ENCODE data around the gene TNXB.
"Not testable (repeated sequence)": the region's sequence is repeated elsewhere in the genome, so short reads cannot be mapped to it uniquely, and the experiment has no call there.

Gene TNXB

DNA sequence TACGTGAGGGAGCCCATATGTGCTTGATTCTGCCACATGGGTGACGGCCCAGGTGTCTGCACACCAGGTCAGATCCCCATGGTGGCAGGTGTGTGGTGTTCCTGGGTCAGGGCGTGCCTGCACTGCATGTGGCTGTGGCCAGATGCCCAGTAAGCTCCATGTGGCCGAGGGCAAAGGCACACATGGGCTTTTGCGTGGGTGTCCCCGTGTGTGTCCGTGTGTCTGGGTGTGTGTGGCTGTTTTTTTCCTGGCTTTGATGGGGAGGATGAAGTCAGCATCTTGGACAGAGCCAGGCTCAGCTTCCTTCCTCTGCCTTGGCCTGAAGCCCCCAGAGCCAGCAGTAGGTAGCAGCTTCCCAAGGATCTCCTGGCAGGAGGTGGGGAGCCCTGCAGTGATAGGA lies 1.5 kb upstream of the TNXB start:
- no peak for DNase-seq (ENCODE audit: low spot score)

DNA sequence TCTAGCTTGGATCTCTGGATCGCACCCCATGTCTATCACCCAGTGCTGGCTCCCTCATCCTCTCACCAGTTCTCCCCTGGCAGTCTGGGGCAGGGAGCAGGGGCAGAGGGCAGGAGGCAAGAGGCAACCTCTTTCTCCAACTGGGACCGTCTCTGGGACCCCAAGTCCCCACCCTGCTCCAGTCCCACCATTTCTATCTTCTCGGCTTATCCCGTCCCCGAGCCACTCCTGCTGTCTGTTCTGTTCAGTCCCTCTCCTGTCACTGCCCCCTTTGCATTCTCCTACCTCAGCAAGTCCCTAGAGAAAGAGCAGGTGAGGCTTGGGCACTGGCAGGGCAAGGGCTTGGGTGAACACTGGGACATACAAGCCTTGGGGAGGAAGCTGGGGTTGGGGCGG lies 625 bp upstream of the TNXB start:
- no peak for DNase-seq (ENCODE audit: low spot score)

DNA sequence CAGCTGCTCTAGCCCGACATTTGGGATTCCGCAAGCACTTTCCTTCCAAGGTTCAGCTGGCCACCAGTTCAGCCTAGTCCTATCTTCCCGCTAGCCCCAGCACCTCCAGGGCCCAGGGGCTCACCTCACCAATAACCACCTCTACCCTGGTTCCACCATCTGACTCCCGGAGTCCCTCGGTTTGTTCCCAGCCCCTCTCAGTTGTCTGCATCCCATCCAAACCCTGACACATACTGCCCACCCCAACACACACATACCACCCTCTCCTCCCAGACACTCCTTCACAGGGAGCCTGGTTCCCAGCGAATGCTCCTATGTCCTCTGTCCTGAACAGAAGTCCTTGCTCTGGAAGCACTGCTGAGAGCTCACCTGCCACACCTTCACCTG lies 418 bp downstream of the TNXB start:
- no peak for DNase-seq (ENCODE audit: low spot score)

DNA sequence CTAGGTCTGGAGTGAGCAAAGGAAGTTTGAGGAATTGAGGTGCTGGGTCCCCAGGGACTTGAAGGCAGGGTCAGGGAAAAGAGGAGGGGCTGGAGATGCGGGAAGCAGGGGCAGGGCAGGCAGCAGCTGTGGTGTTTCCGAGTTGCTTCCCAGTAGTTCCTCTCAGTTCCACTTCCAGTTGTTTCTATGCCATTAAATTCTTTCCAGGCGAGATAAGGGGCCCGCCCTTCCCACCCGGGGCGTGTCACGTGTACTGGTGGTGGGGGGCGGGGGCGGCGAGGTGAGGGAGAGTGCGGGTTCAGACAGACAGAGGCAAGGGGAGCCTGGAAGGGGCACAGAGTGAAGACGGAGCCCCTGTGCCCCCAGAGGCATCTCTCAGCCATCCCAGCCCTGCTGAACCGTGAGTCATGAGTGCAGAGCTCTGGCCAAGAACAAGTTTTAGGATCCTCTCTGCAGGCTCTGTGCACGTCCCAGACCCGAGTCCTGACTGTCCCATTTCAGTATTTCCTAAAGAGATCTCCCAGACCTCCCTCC lies 977 bp downstream of the TNXB start:
- peak; percentile 64 for DNase-seq (ENCODE audit: low spot score)

DNA sequence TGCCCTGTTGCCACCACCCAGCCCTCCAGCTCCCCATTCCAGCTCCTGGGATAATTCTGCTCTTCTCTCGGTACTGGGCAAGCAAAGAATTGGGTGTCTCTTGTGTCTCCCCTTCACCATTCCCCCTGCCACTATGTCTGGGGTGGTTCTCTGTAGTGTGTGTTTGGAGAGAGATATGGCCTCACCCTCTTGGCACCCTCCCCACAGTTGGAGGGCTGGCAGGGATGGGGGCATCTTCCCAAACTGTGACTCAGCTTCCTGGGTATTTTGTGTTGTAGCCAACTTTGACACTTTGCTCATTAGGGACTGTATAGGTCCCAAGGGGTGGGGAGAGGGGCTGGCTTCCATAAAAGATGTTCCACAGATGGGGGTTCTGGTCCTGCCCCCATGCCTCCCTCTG lies 1.7 kb downstream of the TNXB start:
- peak; percentile 89 for DNase-seq (ENCODE audit: low spot score)

DNA sequence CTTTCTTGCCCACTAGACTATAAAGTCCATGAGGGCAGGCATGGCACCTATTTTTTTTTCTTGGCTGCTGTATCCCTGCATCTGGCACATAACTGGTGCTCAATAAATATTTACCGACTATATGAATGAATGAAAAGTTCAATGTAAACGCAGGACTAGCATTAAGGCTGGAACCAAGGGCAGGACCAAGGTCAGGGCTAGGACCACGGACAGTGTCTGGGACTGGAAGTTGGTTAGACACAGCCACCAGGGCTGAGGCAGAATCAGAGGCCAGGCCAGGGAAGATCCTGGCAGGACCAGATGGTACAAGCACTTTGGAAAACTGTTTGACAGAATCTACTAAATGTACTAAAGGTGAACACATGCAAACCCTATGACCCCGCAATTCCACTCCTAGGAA lies 3.7 kb downstream of the TNXB start:
- DNase-seq (ENCODE audit: low spot score): no peak

DNA sequence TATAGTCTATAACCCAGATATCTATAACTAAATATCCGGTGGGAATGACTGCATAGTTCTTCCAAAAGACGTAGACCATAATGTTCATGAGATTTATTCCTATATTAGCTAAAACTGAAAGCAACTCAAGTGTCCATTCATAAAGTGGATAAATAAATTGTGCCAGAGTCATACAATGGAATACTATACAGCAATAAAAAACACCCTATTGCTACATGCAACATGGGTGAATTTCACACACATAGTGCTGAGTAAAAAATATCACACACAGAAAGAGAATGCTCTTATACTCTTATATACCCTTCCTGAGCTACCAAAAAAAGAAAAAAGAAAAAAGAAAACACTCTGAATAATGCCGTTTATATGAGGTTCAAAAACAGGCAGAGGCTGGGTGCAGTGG lies 6.9 kb downstream of the TNXB start:
- no peak for DNase-seq (ENCODE audit: low spot score)

DNA sequence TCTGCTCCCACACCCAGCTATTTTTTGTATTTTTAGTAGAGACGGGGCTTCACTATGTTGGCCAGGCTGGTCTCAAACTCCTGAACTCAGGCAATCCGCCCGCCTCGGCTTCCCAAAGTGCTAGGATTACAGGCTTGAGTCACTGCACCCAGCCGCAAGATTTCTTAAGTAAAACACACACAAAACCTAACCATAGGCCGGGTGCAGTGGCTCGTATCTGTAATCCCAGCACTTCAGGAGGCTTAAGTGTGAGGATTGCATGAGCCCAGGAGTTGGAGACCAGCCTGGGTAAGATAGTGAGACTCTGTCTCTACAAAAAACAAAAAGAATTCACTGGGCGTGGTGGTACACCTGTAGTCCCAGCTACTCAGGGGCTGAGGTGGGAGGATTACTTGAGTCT lies 8.9 kb downstream of the TNXB start:
- not testable (repeated sequence) for DNase-seq (ENCODE audit: low spot score)

DNA sequence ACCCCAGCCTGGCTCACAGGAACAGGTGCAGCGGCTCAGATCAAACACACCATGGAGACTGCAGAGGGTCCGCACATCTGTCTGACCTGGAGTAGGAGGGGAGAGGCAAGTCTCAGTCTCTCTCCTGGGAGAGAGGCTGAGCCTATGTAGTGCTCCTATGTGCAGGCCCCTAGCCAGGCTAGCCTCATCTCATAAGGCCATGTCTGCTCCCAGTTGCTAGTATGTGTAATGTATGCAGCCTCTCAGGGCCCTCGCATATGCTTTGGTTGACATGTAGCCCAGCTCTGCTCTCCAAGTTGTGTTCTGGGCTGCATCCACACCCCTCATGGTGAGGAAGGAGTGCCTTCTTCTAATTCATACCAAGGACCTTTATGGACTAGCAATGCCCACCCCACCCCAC lies 11.8 kb downstream of the TNXB start:
- no peak for DNase-seq (ENCODE audit: low spot score)

DNA sequence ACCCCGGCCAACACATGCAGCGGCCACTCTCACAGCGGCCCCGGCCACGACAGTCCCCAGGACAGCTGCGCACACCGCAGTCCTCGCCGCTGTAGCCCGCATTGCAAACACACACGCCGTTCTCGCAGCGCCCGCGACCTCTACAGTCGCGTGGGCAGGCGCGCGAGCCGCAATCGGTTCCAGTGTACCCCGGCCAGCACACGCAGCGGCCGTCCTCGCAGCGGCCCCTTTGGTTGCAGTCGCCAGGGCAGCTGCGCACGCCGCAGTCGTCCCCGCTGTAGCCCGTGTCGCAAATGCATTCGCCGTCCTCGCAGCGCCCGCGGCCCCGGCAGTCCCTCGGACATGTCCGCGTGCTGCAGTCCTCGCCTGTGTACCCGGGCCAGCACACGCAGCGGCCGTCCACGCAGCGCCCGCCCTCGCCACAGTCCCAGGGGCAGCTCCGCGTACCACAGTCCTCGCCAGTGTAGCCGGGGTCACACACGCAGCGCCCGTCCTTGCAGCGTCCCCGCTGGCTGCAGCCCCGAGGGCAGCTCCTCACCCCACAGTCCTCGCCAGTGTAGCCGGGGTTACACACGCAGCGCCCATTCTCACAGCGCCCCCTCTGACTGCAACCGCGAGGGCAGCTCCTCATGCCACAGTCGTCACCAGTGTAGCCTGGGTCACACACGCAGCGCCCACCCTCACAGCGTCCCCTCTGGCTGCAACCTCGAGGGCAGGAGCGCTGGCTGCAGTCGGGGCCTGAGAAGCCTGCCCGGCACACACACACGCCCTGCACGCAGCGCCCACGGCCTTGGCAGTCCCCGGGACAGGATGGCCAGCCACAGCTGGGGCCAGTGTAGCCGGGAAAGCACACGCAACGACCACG lies 12.5 kb downstream of the TNXB start:
- DNase-seq (ENCODE audit: low spot score): no peak

DNA sequence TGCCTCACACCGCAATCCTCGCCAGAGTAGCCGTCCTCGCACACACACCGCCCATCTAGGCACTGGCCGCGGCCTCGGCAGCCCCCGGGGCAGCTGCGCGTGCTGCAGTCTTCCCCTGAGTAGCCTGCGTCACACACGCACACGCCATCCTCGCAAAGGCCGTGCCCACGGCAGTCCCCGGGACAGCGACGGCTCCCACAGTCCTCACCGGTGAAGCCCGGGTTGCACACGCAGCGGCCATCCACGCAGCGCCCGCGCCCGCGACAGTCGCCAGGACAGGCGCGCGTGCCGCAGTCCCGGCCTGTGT lies 13.1 kb downstream of the TNXB start:
- no peak for DNase-seq (ENCODE audit: low spot score)

DNA sequence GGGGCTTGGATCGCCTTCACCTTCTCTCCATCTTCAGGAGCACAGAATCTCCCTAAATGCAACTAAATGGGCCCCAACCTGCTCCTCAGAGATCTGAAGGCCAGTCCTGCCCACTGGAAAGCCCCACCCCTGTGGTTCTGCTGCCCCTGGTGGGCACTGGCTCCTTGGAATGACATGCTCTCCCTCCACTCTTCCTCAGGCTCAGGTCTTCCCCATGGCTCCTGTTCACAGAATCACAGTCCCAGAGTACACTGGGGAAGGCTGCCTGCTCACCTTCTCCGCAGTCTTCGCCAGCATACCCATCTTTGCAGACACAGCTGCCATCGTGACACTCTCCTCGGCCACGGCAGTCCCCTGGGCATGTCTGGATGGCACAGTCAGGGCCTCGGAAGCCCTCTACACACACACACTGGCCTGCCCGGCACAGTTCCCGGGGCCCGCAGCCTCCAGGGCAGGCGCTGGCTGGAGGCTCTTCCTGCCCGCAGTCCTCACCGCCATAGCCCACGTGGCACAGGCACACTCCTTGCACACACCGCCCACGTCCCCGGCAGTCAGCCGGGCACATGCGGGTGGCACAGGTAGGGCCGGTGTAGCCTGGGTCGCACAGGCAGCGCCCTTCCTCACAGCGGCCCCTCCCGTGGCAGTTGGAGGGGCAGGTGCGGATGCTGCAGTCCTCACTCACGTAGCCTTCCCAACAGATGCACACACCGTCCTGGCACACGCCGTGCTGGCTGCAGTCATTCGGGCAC lies 13.6 kb downstream of the TNXB start:
- no peak for DNase-seq (ENCODE audit: low spot score)

DNA sequence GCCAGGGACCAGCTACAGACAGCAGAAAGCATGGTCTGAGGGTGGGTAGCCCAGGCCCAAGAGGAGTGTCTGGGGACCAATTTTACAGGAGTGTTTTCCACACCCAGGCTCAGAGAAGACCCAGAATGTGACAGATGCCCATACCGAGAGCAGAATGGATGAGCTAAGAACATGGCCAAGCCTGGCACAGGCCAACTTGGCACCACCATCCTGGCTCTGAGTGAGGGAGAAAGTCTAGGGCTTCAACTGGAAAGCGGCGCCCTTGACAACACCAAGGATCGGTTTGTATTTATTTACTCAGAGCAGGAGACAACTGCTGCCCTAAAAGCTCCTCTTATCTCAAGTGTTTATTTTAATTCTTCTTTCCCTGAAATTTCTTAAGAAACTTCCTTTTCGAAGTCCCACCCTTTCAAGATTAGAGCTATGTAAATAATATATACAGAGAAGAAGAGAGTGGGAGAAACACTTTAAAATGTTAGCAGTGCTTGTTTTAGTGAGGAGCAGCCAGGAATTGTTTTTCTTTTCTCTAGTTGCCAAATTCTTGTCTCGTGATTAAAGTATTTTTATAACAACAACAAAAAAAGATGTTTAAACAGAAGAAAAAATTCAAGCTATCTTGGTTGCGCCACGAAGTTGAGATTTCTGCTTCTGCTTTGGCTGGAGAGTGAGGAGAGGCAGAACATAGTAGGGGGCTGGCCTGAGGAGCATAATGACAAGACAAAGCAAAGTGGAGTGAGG lies 16.2 kb downstream of the TNXB start:
- no peak for DNase-seq (ENCODE audit: low spot score)

DNA sequence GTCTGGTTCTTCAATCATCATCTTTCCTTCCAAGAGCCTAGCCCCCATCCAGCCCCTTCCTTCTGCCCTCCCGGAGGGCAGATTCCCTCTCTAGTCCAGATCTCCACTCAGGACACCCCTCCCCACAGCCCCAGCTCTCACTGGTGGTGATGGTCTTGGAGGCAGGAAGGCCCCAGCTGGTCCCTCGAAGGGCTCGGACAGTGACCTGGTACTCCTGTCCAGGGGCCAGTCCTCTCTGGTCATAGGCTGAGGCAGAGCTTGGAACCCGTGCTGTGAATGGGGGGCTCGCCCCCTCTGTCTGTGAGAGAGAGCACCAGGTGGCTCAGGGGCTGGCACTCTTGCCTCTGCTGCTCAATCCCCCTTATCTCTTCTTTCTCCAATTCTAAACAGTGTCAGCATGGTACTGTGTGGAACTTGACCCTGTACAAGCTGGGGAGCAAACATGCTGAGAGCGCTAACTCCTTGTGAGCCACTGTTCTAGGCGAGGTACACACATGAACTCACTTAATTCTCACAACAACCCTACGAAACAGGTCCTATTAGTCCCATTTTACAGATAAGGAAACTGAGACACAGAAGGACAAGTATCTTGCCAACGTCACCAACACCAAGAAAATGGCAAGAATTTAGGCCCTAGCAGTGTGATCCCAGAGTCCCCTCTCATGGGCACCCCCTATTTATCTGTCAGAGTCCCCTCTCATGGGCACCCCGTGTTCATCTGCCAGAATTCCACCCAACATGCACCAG lies 19.9 kb downstream of the TNXB start:
- DNase-seq (ENCODE audit: low spot score): no peak

DNA sequence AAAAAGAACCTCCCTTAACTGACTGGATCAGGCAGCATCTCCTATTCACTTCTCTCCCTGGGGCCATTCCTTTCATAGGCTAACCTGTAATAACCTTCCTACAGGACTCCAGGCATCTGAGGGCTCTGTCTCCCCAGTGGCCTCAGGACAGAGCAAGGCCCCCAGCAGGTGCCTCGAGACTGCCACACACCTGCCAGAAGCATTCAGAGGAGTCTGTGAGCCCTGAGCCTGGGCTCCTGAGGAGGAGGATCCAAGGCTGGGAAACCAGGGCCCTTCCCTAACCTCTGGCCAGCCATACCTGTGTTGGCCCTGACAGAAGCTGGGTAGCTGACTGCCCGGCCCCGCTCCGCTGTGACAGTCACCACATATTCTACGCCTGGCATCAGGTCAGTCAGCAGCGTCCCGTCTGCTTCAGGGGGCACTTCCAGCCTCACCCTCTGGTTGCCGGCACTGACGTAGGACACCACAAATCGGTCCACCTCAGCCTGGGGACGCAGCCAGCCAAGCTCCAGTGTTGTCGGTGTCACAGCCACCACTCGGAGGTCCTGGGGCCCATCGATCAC lies 20.6 kb downstream of the TNXB start:
- no peak for DNase-seq (ENCODE audit: low spot score)

DNA sequence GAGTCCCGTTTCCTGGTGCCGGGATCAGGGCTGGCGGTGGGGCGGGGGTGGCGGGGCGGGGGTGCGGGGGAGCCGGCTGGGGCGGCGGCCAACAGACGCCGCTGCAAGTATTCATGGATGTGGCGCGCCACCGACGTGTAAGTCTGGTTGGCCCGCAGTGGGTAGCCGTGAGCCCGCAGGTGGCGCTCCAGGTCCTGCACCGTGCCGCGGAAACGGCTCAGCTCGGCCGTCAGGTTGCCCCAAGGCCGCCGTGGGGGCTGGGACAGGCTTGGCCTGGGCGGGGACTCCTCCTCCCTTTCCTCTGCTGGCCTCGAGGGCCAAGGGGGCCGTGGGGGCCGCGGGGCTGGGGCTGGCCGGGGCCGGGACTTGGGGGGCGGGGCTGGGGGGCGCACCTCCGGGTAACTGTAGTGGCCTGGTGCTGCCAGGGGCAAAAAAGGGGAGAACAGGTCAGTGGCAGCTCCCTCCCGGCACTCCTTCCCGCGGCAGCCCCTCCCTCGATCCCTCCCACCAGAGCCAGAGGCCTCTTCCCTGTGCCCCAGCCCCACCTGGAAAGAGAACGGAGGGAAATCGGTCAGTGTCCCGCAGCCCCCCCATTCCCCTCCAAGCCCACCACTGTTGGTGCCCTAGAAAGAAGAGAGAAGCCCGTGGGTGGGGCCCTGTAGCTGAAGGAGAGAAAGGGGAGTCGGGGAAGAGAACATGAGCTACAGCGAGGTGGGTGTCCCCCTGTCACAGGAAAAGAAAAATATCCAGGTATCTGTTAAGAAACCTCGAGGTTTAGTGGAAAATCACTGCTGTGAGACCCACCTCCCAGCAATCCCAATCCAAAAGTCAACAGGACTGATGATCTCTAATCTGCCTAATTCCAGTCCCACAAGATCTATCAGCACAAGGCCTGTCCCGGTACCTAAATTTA lies 21.3 kb downstream of the TNXB start:
- peak; percentile 83 for DNase-seq (ENCODE audit: low spot score)

DNA sequence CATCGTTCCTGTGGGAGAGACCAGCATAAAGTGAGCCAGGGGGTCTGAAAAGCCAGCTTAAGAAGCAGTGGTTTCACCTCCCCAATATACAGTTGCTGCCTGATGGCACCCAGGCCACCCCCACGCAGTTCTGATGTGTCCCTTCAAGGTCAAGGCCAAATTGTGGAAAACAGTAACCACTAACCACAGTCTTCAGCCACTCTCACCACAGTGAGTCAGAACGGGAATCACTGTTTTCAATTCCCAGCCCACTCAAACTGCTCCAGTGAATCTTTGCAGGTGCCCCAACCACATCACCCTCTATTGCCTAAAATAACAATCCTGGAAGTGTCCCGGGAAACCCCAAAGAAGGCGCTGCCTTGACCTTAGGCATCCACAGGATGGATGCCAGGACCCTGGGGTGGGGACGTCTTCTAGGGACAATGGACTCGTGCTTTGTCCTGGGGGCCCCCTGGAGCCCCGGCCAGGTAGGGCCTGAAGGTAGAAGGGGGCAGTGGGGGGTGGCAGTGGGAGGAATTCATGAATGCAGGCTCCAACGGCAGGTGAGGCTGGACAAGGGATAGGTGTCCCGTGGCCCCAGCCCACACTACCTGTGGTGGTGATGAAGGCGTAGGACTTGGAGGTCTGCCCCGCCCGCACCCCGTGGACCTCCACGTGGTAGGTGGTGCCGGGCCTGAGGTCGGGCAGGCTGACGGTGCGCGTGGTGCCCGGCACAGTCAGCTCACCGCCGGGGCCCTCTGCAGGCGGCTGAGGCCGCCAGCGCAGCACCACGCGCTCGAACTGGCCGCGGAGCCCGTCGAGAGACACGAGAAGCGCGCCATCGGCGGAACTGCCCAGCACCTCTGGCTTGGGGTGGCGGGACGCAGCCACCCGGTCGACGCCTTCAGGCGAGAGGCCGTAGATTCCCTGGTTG lies 22.2 kb downstream of the TNXB start:
- DNase-seq (ENCODE audit: low spot score): no peak

DNA sequence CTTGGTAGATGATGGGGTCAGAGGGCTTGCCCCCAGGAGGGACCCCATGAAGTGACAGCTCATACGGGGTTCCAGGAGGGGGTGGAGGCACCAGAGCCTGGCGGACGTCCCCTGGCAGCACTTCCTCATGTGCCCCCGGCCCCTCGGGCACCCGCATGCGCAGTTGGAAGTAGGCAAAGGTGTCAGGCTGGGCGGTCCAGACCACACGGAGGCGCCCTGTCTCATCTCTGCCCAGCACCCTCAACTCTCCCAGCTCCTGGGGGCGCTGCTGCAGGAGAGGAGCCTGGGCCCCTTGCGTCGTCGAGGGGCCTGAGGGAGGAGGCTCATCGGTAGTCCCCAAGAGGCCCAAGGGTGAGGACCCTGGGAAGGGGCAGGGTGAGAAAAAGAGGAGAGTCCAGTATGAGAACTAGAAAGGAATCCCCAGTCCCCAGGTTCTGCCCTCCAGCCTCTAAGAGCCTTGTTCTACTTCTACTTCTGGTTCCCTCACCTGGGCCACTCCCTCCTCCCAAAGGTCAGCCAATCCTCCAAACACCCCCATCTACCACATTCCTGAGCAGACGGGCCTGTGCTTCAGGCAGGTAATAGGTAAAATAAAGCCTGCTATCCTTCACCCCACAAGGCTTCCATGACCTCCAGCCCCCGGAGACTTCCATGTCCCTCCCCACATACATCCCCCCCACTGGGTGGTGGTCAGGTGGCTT lies 23.2 kb downstream of the TNXB start:
- DNase-seq (ENCODE audit: low spot score): no peak

DNA sequence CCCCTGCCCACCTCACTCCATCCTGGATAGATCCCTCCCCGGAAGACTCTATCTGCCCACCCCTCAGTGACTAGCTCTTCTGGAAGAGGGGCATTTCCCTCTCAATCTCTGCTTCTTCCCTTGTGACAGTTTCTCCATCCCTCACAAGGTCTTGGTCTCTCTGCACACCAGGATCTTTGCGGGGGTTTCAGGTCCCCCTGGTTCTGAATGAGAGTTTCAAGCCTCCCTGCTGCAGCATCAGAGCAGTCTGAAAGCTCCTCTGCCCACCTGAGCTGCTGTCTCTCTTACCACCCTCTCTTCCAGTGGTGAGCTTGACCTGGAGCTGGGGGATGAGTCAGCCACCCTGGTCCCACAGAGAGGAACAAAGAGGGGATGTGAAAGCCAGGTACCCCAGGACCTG lies 24.4 kb downstream of the TNXB start:
- DNase-seq (ENCODE audit: low spot score): no peak

Measured in hematopoietic multipotent progenitor cell treated with erythropoietin and hydrocortisone succinate and interleukin-3 and kit ligand, for 15 days (in vitro differentiated cells).